HG02571 (cell line): ENCODE measurements around the gene TOP2A.
"Not testable (repeated sequence)": the region's sequence is repeated elsewhere in the genome, so short reads cannot be mapped to it uniquely, and the experiment has no call there.

Source experiments
- ATAC-seq: cut with Tn5 transposase; IDR thresholded peaks from one replicate; pipeline ENCODE4 v1.9.1; 2021; ENCODE audit warnings: mild to moderate bottlenecking, moderate library complexity; ENCODE audit not compliant: unreplicated experiment

TOP2A gene

GRCh38 chr17:40382251-40382650 lies 35.4 kb downstream of the TOP2A start:
- ATAC-seq, result no peak

- no peak for ATAC-seq
Measured at GRCh38 chr17:40378966-40379365, 38.7 kb downstream of the TOP2A start.

GRCh38 chr17:40377832-40378231 lies 39.9 kb downstream of the TOP2A start:
- no peak for ATAC-seq

GRCh38 chr17:40376541-40376940 lies 41.2 kb downstream of the TOP2A start:
- ATAC-seq, result not testable (repeated sequence)

- not testable (repeated sequence) for ATAC-seq
Measured at GRCh38 chr17:40375786-40376185, 41.9 kb downstream of the TOP2A start.

- ATAC-seq, result no peak
Measured at GRCh38 chr17:40374821-40375498, 42.7 kb downstream of the TOP2A start.

- ATAC-seq, result no peak
Measured at GRCh38 chr17:40373999-40374398, 43.7 kb downstream of the TOP2A start.

- no peak for ATAC-seq
Measured at GRCh38 chr17:40373324-40373723, 44.4 kb downstream of the TOP2A start.

- not testable (repeated sequence) for ATAC-seq
Measured at GRCh38 chr17:40372644-40373043, 45.1 kb downstream of the TOP2A start.

- ATAC-seq, result no peak
Measured at GRCh38 chr17:40372031-40372430, 45.7 kb downstream of the TOP2A start.

- no peak for ATAC-seq
Measured at GRCh38 chr17:40371261-40371929, 46.3 kb downstream of the TOP2A start.

GRCh38 chr17:40369923-40370322 lies 47.8 kb downstream of the TOP2A start:
- ATAC-seq, result no peak

GRCh38 chr17:40367728-40368127 lies 50.0 kb downstream of the TOP2A start:
- not testable (repeated sequence) for ATAC-seq

- no peak for ATAC-seq
Measured at GRCh38 chr17:40366861-40367518, 50.7 kb downstream of the TOP2A start.

- no peak for ATAC-seq
Measured at GRCh38 chr17:40366076-40366860, 51.4 kb downstream of the TOP2A start.

GRCh38 chr17:40364906-40365305 lies 52.8 kb downstream of the TOP2A start:
- ATAC-seq, result no peak

- no peak for ATAC-seq
Measured at GRCh38 chr17:40364121-40364861, 53.4 kb downstream of the TOP2A start, which contains the start of gene GJD3. GJD3 (minus strand) TSS chr17:40364737; CDS start chr17:40363815, 922 bp downstream.

GRCh38 chr17:40363111-40363827 lies 54.4 kb downstream of the TOP2A start:
- ATAC-seq, result no peak

- no peak for ATAC-seq
Measured at GRCh38 chr17:40362696-40363110, 55.0 kb downstream of the TOP2A start.
